ENCODE measurements around the gene FASTKD2.

The FASTKD2 gene

DNA sequence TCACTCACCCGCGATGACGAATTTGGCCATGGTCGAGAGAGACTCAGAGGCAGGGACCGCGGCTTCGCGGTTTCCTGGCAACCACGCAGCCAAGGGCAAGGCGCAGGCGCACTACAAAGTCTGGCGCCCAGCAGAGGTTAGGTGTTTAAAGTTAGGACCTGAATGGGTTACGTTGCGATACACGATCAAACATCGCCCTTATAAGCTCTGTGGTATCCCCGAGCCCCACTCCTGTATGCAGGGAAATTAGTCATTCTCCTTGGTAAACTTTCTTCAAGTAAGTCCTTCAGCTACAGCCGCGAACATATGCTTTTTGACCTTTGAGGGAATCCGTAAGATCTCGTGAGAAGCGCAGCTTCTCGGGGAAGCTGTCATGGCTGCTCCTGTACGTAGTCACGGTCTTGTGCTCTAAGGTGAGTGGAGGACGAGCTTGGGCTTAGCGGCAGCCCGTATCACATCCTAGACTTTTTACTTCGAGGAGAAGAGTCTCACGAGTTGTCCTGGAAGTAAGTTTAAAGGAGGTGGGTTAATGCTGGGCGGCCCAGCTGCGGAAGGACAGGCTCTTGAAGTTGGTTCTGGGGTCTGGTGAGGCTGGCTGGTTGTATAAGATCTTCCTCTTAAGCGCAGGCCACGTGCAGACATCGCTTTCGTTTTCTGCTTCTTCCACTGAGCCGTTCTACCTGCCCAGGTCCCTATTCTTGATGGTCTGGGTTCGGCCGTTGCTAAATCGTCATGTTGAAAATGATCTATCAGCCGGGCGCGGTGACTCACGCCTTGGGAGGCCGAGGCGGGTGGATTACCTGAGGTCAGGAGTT lies at the start of gene FASTKD2, which contains the start of gene MDH1B:
Gene FASTKD2 (plus strand): TSS at position 365 of the 815 bp plus-strand sequence. CDS start 1,088 bp downstream, outside the sequence.
Gene MDH1B (minus strand): TSS at position 87 of the 815 bp plus-strand sequence. CDS start 57 bp downstream, at position 30.
- H3K36me3 ChIP-seq (ENCODE audit: control insufficient read depth, insufficient read depth, low read length), result no peaks in the 10 kb centered on the region
- peak within 1 kb of the TSS; percentile 82 for H3K4me3 ChIP-seq (ENCODE audit: low read depth, low read length)
- H3K9ac ChIP-seq (ENCODE audit: low read depth, low read length), result peak within 1 kb of the TSS; percentile 94
- peaks cover 6% of the 10 kb centered on the region for H3K4me1 ChIP-seq (ENCODE audit: control insufficient read depth, insufficient read depth, low read length)
- H3K9me3 ChIP-seq (ENCODE audit: control insufficient read depth, insufficient read depth, low read length), result no peaks in the 10 kb centered on the region
- H3K27me3 ChIP-seq (ENCODE audit: control insufficient read depth, insufficient read depth, low read length), result no peaks in the 10 kb centered on the region

DNA sequence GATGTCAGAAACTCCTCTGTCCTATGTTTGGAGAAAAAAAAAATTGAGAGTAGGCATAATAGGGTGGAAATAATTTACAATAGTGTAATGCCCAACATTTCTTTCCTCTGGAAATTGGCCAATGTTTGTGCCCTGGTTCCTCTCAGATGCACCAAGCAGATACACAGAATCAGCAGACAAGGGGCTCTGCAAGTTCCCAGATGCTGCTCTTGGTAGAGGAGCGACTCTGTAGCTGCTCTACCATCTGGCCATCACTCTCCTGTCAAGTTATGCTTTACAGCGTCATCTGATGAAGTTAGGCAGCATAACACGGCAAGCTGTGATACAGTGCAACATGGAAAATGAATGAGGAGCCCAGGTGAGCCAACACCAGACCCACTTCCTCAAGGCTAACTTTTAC lies 48.8 kb upstream of the FASTKD2 start:
- no peak overlapping the region for H3K4me3 ChIP-seq (ENCODE audit: low read depth, low read length)
- H3K4me1 ChIP-seq (ENCODE audit: control insufficient read depth, insufficient read depth, low read length), result peaks cover 4% of the 10 kb centered on the region
- H3K9ac ChIP-seq (ENCODE audit: low read depth, low read length), result no peak overlapping the region
- H3K27me3 ChIP-seq (ENCODE audit: control insufficient read depth, insufficient read depth, low read length), result peaks cover 31% of the 10 kb centered on the region
- no peaks in the 10 kb centered on the region for H3K9me3 ChIP-seq (ENCODE audit: control insufficient read depth, insufficient read depth, low read length)
- no peaks in the 10 kb centered on the region for H3K36me3 ChIP-seq (ENCODE audit: control insufficient read depth, insufficient read depth, low read length)

DNA sequence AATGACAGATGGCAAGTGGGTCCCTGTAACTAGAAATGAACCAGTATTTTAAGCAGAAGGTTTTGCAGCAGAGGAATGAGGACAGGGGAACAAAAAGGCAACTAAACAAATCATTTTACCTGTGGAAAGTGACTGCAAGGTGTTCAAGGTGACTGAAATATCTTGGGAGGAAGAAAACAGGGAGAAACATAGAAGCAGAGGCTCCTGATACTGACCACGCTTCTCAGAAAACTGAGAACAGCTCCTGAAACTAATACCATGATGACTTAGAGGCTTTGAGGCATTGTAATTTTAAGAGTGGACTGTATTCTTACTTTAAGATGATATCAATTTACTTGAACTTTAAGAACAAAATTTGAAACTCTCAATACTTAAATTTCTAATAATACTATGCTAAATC lies 47.1 kb upstream of the FASTKD2 start, which contains the start of gene DYTN:
Gene DYTN (minus strand): TSS at position 101 of the 400 bp plus-strand sequence. CDS start 117 bp downstream, outside the sequence.
- peaks cover 29% of the 10 kb centered on the region for H3K27me3 ChIP-seq (ENCODE audit: control insufficient read depth, insufficient read depth, low read length)
- no peaks in the 10 kb centered on the region for H3K36me3 ChIP-seq (ENCODE audit: control insufficient read depth, insufficient read depth, low read length)
- no peak within 1 kb of the TSS for H3K9ac ChIP-seq (ENCODE audit: low read depth, low read length)
- no peak within 1 kb of the TSS for H3K4me3 ChIP-seq (ENCODE audit: low read depth, low read length)
- H3K9me3 ChIP-seq (ENCODE audit: control insufficient read depth, insufficient read depth, low read length), result no peaks in the 10 kb centered on the region
- H3K4me1 ChIP-seq (ENCODE audit: control insufficient read depth, insufficient read depth, low read length), result peaks cover 4% of the 10 kb centered on the region

DNA sequence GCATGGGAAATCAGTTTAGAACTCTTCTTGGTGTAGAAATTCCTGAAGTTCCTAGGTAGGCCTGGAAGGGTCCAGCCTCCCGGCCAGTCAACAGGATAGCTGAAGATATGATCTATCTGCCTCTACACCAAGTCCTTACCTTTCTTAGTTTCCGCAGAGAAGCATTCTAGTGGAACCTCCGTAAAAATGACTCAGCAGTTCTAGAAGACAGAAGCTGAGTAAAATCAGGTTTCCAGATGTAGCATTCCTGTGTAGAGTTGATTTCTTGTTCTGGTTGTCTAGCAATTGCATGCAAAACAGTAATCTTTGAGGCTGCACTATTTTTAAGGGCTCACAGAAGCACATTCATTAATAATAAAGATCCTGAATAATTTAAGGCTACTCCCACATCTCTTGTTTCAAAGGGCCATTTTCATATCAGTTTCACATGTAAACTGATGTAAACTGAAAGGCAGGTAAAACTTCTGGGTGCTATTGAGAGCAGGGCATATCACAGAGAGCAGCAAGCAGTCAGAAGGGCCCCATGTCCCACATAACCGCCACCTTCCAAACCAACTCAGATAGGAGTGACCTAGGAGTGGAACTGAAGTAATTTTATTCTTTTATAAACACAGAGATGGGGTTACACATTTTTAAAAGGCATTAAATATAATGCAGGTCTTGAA lies 44.0 kb upstream of the FASTKD2 start:
- H3K27me3 ChIP-seq (ENCODE audit: control insufficient read depth, insufficient read depth, low read length), result peaks cover 11% of the 10 kb centered on the region
- no peaks in the 10 kb centered on the region for H3K9me3 ChIP-seq (ENCODE audit: control insufficient read depth, insufficient read depth, low read length)
- no peak overlapping the region for H3K4me3 ChIP-seq (ENCODE audit: low read depth, low read length)
- no peaks in the 10 kb centered on the region for H3K36me3 ChIP-seq (ENCODE audit: control insufficient read depth, insufficient read depth, low read length)
- no peaks in the 10 kb centered on the region for H3K4me1 ChIP-seq (ENCODE audit: control insufficient read depth, insufficient read depth, low read length)
- H3K9ac ChIP-seq (ENCODE audit: low read depth, low read length), result no peak overlapping the region

DNA sequence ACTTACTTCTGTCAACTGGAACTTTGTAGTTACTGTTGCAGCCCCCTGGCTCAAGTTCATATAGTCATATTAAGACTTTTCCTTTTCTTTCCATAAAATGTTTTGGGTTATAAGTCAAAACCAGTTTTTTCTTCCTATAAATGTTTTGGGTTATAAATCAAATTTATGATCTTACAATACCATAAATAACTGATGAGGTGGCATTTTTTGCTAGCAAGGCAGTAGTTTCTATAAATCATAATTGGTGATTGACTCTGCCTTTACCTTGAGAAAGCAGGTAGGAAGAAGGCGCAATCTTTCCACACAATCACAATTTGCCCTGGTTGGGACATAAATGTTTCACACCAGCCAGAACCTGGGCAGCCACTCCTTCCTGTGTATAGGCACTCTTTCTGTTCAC lies 42.1 kb upstream of the FASTKD2 start:
- no peaks in the 10 kb centered on the region for H3K27me3 ChIP-seq (ENCODE audit: control insufficient read depth, insufficient read depth, low read length)
- no peaks in the 10 kb centered on the region for H3K4me1 ChIP-seq (ENCODE audit: control insufficient read depth, insufficient read depth, low read length)
- H3K9me3 ChIP-seq (ENCODE audit: control insufficient read depth, insufficient read depth, low read length), result no peaks in the 10 kb centered on the region
- H3K36me3 ChIP-seq (ENCODE audit: control insufficient read depth, insufficient read depth, low read length), result no peaks in the 10 kb centered on the region
- H3K4me3 ChIP-seq (ENCODE audit: low read depth, low read length), result no peak overlapping the region
- H3K9ac ChIP-seq (ENCODE audit: low read depth, low read length), result no peak overlapping the region

DNA sequence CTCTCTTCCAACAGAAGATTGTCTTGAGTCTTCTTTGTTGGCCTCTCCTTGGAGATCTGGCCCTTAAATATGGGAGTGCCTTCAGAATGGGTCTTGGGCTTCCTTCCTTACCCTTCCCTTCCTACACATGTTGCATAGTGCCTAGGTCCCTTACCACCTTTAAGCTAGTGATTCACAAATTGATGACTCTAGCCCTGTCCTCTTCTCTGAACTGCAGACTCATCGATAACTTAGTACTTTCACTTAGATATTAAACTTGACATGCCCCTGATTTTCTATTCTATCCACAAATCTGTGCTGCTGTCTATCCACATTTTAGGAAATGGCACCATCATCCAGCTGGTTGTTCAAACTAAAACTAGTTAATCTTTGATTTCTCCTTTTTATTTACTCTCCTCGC lies 38.1 kb upstream of the FASTKD2 start:
- Histone ChIP-seq H3K27me3 (ENCODE audit: control insufficient read depth, insufficient read depth, low read length) (no peaks in the 10 kb centered on the region), H3K4me3 (ENCODE audit: low read depth, low read length) (no peak overlapping the region), H3K9me3 (ENCODE audit: control insufficient read depth, insufficient read depth, low read length) (no peaks in the 10 kb centered on the region), H3K9ac (ENCODE audit: low read depth, low read length) (no peak overlapping the region), H3K36me3 (ENCODE audit: control insufficient read depth, insufficient read depth, low read length) (no peaks in the 10 kb centered on the region), H3K4me1 (ENCODE audit: control insufficient read depth, insufficient read depth, low read length) (no peaks in the 10 kb centered on the region)

DNA sequence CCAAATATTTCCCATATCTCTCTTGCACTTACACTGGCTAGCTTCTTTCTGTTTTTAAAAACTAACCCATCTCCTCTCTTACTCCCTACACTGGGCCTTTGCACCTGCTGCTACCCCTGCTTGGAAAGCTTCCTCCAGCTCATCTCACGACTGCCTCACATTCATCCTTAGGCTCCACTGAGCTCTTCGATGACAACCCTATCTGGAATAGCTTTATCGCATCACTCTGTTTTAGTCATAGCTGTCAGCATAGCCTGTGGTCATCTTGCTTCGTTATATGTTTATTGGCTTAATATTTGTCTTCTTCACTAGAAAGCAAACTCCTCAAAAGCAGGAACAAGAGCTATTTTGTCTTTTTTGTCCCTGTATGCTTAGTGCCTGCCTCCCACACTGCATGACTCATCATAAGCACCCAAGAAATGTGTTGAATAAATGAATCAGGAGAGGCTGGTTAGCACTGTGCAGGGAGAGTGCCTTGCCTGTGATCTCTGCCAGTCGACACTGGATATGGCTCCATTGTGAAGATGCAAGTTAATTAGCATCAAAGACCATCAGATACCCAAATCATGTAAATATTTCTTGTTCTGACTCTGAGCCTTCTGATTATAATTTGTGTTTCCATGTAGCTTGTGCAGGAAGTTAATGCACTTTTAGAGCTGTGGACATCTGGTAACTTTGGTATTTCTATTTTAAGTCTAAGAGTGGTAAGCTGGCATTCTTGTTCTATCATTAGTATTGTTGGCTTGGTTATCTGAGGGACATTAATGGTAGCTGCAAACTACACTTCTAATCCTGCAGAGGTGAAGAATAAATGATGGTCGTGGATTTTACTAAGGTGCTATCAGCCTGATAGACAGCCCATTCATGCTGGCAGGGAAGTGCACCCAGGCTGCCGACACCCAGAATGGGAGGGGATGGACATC lies 36.9 kb upstream of the FASTKD2 start:
- no peak overlapping the region for H3K9ac ChIP-seq (ENCODE audit: low read depth, low read length)
- H3K4me1 ChIP-seq (ENCODE audit: control insufficient read depth, insufficient read depth, low read length), result no peaks in the 10 kb centered on the region
- no peaks in the 10 kb centered on the region for H3K27me3 ChIP-seq (ENCODE audit: control insufficient read depth, insufficient read depth, low read length)
- no peaks in the 10 kb centered on the region for H3K36me3 ChIP-seq (ENCODE audit: control insufficient read depth, insufficient read depth, low read length)
- no peaks in the 10 kb centered on the region for H3K9me3 ChIP-seq (ENCODE audit: control insufficient read depth, insufficient read depth, low read length)
- H3K4me3 ChIP-seq (ENCODE audit: low read depth, low read length), result no peak overlapping the region

DNA sequence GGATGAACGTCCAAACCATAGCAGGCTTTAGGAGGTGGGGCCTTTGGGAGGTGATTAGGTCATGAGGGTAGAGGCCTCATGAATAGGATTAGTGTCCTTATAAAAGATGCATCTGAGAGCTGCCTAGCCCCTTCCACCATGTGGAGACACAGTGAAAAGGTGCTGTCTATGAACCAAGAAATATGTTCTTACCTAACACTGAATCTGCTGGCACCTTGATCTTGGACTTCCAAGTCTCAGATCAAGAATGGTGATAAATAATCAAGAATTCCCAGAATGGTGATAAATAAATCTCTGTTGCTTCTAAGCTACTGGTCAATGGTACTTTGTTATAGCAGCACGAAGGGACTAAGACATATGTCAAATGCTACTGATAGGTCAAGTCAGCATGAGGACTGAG lies 32.1 kb upstream of the FASTKD2 start:
- Histone ChIP-seq H3K9me3 (ENCODE audit: control insufficient read depth, insufficient read depth, low read length) (no peaks in the 10 kb centered on the region), H3K36me3 (ENCODE audit: control insufficient read depth, insufficient read depth, low read length) (no peaks in the 10 kb centered on the region), H3K9ac (ENCODE audit: low read depth, low read length) (no peak overlapping the region), H3K27me3 (ENCODE audit: control insufficient read depth, insufficient read depth, low read length) (no peaks in the 10 kb centered on the region), H3K4me1 (ENCODE audit: control insufficient read depth, insufficient read depth, low read length) (no peaks in the 10 kb centered on the region), H3K4me3 (ENCODE audit: low read depth, low read length) (no peak overlapping the region)

DNA sequence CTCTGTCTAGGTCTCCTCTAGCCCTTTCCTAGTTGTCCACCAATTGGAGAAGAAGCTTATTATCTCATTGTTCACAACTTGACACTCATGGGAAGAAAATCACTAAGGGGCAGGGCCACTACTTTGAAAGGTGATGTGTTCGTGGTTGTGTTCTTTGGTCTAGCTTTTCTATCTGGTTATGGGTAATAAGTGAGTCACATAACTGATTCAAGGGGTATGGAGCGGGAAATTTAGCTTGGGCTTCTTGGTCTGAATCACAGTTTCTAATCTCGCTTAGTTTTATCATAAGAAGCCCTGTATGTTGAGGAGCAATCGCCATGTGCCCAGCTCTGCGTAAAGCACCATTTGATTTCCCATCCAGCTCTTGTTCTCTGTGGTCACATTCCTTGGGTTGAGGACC lies 28.5 kb upstream of the FASTKD2 start:
- H3K36me3 ChIP-seq (ENCODE audit: control insufficient read depth, insufficient read depth, low read length), result no peaks in the 10 kb centered on the region
- no peaks in the 10 kb centered on the region for H3K9me3 ChIP-seq (ENCODE audit: control insufficient read depth, insufficient read depth, low read length)
- H3K4me1 ChIP-seq (ENCODE audit: control insufficient read depth, insufficient read depth, low read length), result no peaks in the 10 kb centered on the region
- no peak overlapping the region for H3K4me3 ChIP-seq (ENCODE audit: low read depth, low read length)
- no peak overlapping the region for H3K9ac ChIP-seq (ENCODE audit: low read depth, low read length)
- no peaks in the 10 kb centered on the region for H3K27me3 ChIP-seq (ENCODE audit: control insufficient read depth, insufficient read depth, low read length)

DNA sequence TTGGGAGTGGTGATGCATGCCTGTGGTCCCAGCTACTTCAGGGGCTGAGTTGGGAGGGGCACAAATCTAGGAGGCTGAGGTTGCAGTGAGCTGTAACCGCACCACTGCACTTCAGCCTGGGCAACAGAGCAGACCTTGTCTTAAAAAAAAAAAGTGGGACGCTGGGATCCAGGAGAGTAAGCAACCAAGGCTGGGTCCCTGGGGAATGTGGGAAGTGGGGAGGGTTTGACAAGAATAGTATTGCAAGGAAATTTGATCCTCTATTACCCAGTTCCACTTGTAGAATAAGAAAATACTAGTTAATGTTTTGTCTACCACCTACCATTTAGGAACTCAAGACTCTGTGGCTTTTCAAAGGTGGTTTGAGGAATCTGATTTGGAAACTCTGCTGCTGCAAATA lies 26.1 kb upstream of the FASTKD2 start:
- H3K9me3 ChIP-seq (ENCODE audit: control insufficient read depth, insufficient read depth, low read length), result no peaks in the 10 kb centered on the region
- H3K4me1 ChIP-seq (ENCODE audit: control insufficient read depth, insufficient read depth, low read length), result no peaks in the 10 kb centered on the region
- no peak overlapping the region for H3K4me3 ChIP-seq (ENCODE audit: low read depth, low read length)
- H3K9ac ChIP-seq (ENCODE audit: low read depth, low read length), result no peak overlapping the region
- no peaks in the 10 kb centered on the region for H3K36me3 ChIP-seq (ENCODE audit: control insufficient read depth, insufficient read depth, low read length)
- no peaks in the 10 kb centered on the region for H3K27me3 ChIP-seq (ENCODE audit: control insufficient read depth, insufficient read depth, low read length)

DNA sequence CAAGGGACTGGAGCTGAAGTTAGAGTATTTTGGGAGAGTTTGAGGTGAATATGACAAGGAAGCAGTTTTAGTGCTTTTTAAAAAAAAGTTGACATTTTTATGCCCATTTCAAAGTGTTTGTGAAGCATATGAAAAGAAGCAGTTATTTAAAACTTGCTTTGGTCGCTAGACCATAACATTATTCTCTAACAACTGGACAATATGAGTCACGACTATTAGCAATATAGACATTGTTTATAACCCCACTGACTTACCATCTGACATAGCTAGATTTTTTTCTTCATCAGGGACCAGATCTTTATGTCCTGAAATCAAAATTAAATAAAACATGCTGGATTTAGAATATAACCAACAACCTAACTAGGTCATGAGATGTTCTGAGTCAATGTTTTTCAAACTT lies 24.6 kb upstream of the FASTKD2 start:
- Histone ChIP-seq H3K27me3 (ENCODE audit: control insufficient read depth, insufficient read depth, low read length) (no peaks in the 10 kb centered on the region), H3K4me3 (ENCODE audit: low read depth, low read length) (no peak overlapping the region), H3K36me3 (ENCODE audit: control insufficient read depth, insufficient read depth, low read length) (no peaks in the 10 kb centered on the region), H3K9ac (ENCODE audit: low read depth, low read length) (no peak overlapping the region), H3K9me3 (ENCODE audit: control insufficient read depth, insufficient read depth, low read length) (no peaks in the 10 kb centered on the region), H3K4me1 (ENCODE audit: control insufficient read depth, insufficient read depth, low read length) (no peaks in the 10 kb centered on the region)
